HepG2 (cell line): ENCODE results near the gene SLC11A1. TPM values are rescaled to one million over a fixed set of nuclear protein-coding genes. Genes with fewer than 3 reads are reported as not detected.

ENCODE experiments used
- DDIT3 ChIP-seq: sonication (generic); formaldehyde crosslinking; IDR thresholded peaks from 2 replicates; pipeline ENCODE4 v1.4.0; 2020; ENCODE audit warnings: mild to moderate bottlenecking, missing genetic modification reagents
- FOXO4 ChIP-seq: sonication (generic); formaldehyde crosslinking; conservative IDR thresholded peaks from 2 replicates; pipeline ENCODE4 v1.8.1; 2023; ENCODE audit warnings: missing genetic modification reagents
- HES4 ChIP-seq: sonication (generic); formaldehyde crosslinking; IDR thresholded peaks from 2 replicates; pipeline ENCODE4 v1.9.0; 2021; ENCODE audit warnings: mild to moderate bottlenecking, missing genetic modification reagents, borderline replicate concordance
- HNRNPK ChIP-seq: fragments of 200-400 bp; formaldehyde crosslinking; IDR thresholded peaks from 2 replicates; pipeline ENCODE4 v1.6.1; 2018; ENCODE audit warnings: low read length, low read depth, moderate library complexity, mild to moderate bottlenecking; ENCODE audit not compliant: poor library complexity, severe bottlenecking
- NPAS2 ChIP-seq: sonication (generic); formaldehyde crosslinking; IDR thresholded peaks from 2 replicates; pipeline ENCODE4 v1.8.0; 2022; ENCODE audit warnings: mild to moderate bottlenecking, missing genetic modification reagents, borderline replicate concordance
- PAX8 ChIP-seq: sonication (generic); formaldehyde crosslinking; IDR thresholded peaks from 2 replicates; pipeline ENCODE4 v1.8.0; 2022; ENCODE audit warnings: mild to moderate bottlenecking, missing genetic modification reagents, borderline replicate concordance
- PITX1 ChIP-seq: sonication (generic); formaldehyde crosslinking; IDR thresholded peaks from 2 replicates; pipeline ENCODE4 v1.5.1; 2020; ENCODE audit warnings: mild to moderate bottlenecking, missing genetic modification reagents
- REPIN1 ChIP-seq: sonication (generic); formaldehyde crosslinking; IDR thresholded peaks from 2 replicates; pipeline ENCODE4 v1.8.0; 2022; ENCODE audit warnings: missing genetic modification reagents, low read depth, mild to moderate bottlenecking, borderline replicate concordance
- U2AF1 ChIP-seq: fragments of 200-400 bp; formaldehyde crosslinking; optimal IDR thresholded peaks from 2 replicates; pipeline ENCODE3; 2017; ENCODE audit warnings: mild to moderate bottlenecking, low read depth, low read length
- ZFP36L1 ChIP-seq: sonication (generic); formaldehyde crosslinking; IDR thresholded peaks from 2 replicates; pipeline ENCODE4 v1.8.0; 2022; ENCODE audit warnings: mild to moderate bottlenecking, missing genetic modification reagents, moderate library complexity
- ZFY ChIP-seq: sonication (generic); formaldehyde crosslinking; IDR thresholded peaks from 2 replicates; pipeline ENCODE4 v1.4.0; 2020; ENCODE audit warnings: missing genetic modification reagents
- ZHX2 ChIP-seq, 2 experiments: sonication (generic) in 1 of 2; formaldehyde crosslinking in 1 of 2; IDR thresholded peaks; 2 replicates each; pipeline versions ENCODE4 v1.6.1 to v1.9.0; 2014 to 2022; ENCODE audit warnings: antibody characterized with exemption in 1 of 2, borderline replicate concordance in 1 of 2, inconsistent platforms in 1 of 2, low read depth in 1 of 2, missing genetic modification reagents in 1 of 2
- ZMYM3 ChIP-seq: sonication (generic); formaldehyde crosslinking; IDR thresholded peaks from 2 replicates; pipeline ENCODE4 v1.5.1; 2020; ENCODE audit warnings: mild to moderate bottlenecking, missing genetic modification reagents
- ZNF512 ChIP-seq: sonication (generic); formaldehyde crosslinking; IDR thresholded peaks from 2 replicates; pipeline ENCODE4 v1.4.0; 2020; ENCODE audit warnings: mild to moderate bottlenecking, missing genetic modification reagents
- ZSCAN5A ChIP-seq: sonication (generic); formaldehyde crosslinking; IDR thresholded peaks from 2 replicates; pipeline ENCODE4 v1.8.0; 2022; ENCODE audit warnings: mild to moderate bottlenecking, missing genetic modification reagents, borderline replicate concordance
- polyA plus RNA-seq, 8 experiments: library from polyadenylated mRNA; depleted of rRNA in 3 of 8; stranded (reverse) in 7 of 8; unstranded in 1 of 8; fragments of >200 nt; fragmentation: Illumina TruSeq in 4 of 8; extraction: Trizol in 4 of 8; gene quantifications; 2 replicates each; pipeline versions ENCODE4 v1.2.1 to v1.2.3, GENCODE V29; 2011 to 2016; ENCODE audit warnings: low read depth in 4 of 8, missing spikeins in 1 of 8, mixed read lengths in 1 of 8; ENCODE audit not compliant: insufficient read depth in 1 of 8
- total RNA-seq, 5 experiments: library from RNA; depleted of rRNA; stranded (reverse); fragments of >200 nt; fragmentation: Illumina TruSeq; extraction: Trizol; gene quantifications; 2 replicates each; pipeline ENCODE4 v1.2.3, GENCODE V29; 2016; ENCODE audit warnings: low read depth in 1 of 5
- TF ChIP-seq, protein P1 (sequence below): sonication (generic); formaldehyde crosslinking; IDR thresholded peaks from 2 replicates; pipeline ENCODE4 v1.4.0; 2020; ENCODE audit warnings: mild to moderate bottlenecking, missing genetic modification reagents

The SLC11A1 gene
- total and polyA plus RNA-seq, 2 of the 13 experiments (the other 11 are each of a cell fraction or from before 2014, with no cell fraction given), result 0.33 to 2.3 TPM

DNA sequence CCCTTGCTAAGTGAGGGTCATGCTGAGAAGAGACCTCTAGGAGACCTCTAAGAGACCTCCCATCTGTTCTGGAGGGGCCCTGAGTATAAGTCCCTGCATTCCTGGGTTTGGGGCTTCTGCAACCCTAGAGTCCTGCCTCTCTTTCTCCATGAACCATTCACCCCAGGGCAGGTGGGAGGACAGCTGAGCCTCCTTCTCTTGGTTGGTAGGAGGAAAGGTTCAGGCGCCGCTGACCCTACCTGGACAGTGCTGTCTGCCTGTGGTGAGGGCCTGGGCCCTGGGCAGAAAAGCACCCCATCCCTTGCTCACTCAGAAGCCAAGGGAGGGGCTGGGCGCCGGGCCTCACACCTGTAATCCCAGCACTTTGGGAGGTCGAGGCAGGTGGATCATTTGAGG lies 36.2 kb downstream of the SLC11A1 start (continued):
- TF ChIP-seq ZHX2 (IDR thresholded peaks at IDR 0.05; ENCODE audit: low read depth), result no peak
- no peak for TF ChIP-seq ZHX2 (CRISPR knock-in tag; IDR thresholded peaks at IDR 0.05; ENCODE audit: borderline replicate concordance)
- no peak for TF ChIP-seq ZSCAN5A
- TF ChIP-seq ZNF512 (CRISPR knock-in tag), result no peak
- no peak for TF ChIP-seq NPAS2 (CRISPR knock-in tag)
- no peak for TF ChIP-seq HNRNPK
- TF ChIP-seq PAX8 (CRISPR knock-in tag), result no peak
- TF ChIP-seq, protein P1, sequence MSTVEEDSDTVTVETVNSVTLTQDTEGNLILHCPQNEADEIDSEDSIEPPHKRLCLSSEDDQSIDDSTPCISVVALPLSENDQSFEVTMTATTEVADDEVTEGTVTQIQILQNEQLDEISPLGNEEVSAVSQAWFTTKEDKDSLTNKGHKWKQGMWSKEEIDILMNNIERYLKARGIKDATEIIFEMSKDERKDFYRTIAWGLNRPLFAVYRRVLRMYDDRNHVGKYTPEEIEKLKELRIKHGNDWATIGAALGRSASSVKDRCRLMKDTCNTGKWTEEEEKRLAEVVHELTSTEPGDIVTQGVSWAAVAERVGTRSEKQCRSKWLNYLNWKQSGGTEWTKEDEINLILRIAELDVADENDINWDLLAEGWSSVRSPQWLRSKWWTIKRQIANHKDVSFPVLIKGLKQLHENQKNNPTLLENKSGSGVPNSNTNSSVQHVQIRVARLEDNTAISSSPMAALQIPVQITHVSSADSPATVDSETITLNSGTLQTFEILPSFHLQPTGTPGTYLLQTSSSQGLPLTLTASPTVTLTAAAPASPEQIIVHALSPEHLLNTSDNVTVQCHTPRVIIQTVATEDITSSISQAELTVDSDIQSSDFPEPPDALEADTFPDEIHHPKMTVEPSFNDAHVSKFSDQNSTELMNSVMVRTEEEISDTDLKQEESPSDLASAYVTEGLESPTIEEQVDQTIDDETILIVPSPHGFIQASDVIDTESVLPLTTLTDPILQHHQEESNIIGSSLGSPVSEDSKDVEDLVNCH, result no peak
- no peak for TF ChIP-seq REPIN1 (CRISPR knock-in tag)
- no peak for TF ChIP-seq U2AF1
- no peak for TF ChIP-seq ZMYM3 (CRISPR knock-in tag)
- 0 out of 2 replicates have a peak, but pooled peaks have one; percentile 74 for TF ChIP-seq FOXO4 (CRISPR knock-in tag)
- TF ChIP-seq DDIT3, result no peak
- TF ChIP-seq ZFY (CRISPR knock-in tag), result no peak
- no peak for TF ChIP-seq PITX1 (CRISPR knock-in tag)
- no peak for TF ChIP-seq HES4 (CRISPR knock-in tag)
- no peak for TF ChIP-seq ZFP36L1 (CRISPR knock-in tag)
